HG03342 (cell line): ENCODE data around the gene SAA4.
"Not testable (repeated sequence)": the region's sequence is repeated elsewhere in the genome, so short reads cannot be mapped to it uniquely, and the experiment has no call there.

ENCODE experiments used
- ATAC-seq: cut with Tn5 transposase; IDR thresholded peaks from one replicate; pipeline ENCODE4 v1.9.1; 2021; ENCODE audit warnings: mild to moderate bottlenecking, moderate library complexity; ENCODE audit not compliant: unreplicated experiment

The SAA4 gene, protein sequence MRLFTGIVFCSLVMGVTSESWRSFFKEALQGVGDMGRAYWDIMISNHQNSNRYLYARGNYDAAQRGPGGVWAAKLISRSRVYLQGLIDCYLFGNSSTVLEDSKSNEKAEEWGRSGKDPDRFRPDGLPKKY

DNA sequence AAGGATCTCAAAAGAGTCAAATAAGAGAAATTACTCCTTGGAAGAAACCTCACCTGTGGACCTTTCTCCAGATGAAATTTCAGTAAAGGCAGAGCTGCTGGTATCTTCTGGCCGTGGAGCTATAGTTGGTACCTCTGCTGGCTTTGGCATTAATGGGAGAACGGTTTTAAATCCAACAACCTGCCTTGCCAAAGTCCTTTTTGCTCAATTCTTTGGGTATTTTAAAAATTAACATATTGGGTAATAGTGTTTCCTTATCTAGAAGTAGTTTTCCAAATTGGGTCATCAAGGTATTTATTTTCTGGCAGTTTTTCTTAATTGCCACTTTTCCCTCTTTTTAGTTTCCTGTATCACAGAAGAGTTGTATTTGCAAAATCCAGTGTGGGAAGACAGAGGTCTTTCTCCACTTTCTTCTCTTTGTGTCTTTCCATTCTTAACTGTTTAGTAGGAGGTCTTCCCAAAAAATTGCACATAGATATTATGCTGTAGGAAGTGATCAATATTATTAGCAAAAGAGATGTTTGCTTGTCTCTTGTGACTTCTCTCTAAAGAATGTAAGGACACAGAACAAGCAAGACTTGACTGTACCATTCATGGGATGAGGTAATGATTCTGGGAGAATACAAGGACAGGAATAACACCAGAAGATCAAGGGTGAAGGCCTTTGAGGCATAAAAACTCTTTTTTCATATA is at the start of gene SAA4:
Gene SAA4, minus strand, starts transcription at position 139 of the 693 bp plus-strand sequence. CDS start 876 bp downstream, outside the sequence.
- no peak for ATAC-seq

DNA sequence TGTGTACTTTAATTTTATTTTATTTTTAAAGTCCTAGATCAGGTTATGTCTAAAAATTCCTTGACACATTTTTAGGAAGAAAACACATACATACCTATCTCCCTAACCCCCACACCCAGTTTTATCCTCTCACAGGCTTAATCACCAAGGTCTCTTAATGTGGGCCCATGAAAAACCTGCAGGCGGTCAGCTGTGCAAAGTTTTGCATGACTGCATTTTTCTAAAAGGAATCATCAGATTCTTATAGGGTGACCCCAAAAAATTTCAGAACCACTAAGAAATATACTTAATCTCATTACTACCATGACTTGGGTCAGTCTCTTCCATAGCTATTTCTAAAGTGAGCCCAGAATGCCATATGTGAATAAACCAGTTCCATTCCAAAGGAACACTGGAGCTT is 49.2 kb upstream of the SAA4 start:
- ATAC-seq, result no peak

DNA sequence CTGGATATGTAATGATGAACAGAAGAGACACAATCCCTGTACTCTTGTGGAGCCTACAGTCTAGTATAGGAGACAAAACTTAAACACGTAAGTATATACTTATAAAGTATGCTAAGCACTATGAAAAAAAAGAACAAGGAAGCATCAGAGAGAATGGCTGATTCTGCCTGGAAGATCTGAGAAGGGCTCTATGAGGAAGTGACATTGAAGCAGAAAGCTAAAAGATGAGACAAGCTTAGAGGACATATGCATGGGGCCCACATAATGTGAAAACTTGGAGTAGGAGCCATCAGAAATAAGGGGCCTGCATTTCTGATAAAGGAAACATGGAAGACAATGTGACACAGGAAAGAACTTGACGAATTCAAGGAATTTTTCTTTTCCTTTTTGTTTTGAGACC is 46.0 kb upstream of the SAA4 start:
- ATAC-seq, result no peak

DNA sequence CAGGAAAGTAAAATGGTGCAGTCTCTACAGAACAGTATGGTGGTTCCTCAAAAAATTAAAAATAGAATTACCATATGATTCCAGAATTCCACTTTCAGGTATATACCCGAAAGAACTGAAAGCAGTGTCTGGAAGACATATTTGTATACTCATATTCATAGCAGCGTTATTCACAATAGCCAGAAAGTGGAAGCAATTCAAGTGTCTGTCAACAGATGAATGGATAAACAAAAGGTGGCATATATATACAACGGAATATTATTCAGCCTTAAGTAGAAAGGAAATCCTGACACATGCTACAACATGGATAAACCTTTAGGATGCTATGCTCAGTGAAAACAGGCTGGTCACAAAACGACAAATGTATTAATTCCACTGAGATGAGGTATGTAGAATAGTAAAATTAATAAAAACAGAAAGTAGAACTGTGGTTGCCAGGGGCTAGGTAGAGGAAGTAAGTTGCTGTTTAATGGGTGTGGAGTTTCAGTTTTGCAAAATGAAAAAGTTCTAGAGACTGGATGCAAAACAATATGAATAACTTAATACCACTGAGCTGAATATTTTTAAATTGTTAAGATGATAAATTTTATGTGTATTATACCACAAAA is 43.9 kb upstream of the SAA4 start:
- ATAC-seq, result peak; percentile 84

DNA sequence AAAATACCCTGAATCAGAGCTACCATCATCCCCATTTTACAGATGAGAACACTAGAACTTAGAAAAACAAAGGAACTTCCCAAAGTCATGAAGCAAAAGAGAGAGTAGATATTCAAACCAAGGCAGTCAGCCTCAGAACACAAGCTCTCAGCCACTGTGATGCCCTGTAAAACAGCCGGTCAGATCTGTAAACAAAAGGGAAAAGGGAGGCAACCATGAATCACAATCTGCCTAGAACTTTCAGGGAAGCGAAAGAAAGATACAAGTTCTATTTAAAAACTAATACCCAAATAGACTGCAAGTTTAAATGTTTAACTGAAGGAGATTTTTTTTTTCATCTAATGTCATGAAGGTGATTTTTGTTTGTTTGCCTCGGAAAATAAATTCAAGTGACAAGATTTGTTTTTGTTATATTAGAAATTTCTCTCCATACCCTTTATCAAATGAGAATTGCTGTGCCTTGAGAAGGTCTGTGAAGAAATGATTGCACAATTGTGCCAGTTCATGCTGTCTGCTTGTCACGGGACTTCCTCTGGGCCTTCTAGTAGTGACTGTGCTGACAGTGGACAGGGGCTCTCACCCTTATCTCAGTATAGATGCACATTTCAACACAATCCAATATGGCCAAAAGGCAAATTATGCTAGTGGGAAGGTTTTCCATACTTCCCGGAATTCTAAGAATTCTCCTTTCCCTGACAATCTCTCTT is 41.1 kb upstream of the SAA4 start:
- no peak for ATAC-seq

DNA sequence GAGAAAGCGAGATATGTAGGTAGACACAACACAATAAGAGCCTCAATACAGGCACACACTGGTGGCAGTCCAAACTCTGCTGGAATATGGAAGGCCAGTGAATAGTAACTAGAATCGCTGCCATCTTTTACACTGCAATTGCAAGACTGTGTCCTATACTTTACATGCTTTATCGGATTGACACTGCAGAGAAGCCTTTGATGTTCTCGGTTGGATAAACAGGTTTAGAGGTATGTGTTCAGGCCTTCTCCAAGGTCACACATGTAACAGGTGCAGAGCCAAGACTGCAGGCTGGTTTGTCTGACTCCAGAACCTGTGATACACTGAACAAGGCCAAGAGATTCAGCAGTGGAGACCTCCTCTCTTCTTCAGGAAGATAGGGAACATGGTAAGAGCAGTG is 34.6 kb upstream of the SAA4 start:
- ATAC-seq, result no peak

DNA sequence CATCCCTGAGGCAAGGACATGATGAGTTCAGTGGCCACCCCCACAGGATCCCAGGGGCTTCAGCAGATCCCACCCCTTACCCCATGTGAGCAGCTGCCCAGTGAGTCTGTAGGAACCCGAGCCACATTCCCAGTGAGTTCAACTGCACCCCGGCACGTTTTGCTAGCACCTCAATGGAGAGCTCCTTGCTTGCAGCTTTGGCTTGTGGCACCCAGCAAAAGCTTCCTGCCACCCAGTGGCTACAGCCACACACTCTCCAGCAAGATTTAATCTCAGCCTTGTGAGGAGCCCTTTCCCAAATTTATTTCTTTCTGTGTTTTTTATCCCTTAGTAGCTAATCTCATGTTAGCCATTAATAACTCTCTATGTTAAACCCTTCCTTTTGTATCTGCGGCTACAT is 33.5 kb upstream of the SAA4 start:
- ATAC-seq, result no peak

DNA sequence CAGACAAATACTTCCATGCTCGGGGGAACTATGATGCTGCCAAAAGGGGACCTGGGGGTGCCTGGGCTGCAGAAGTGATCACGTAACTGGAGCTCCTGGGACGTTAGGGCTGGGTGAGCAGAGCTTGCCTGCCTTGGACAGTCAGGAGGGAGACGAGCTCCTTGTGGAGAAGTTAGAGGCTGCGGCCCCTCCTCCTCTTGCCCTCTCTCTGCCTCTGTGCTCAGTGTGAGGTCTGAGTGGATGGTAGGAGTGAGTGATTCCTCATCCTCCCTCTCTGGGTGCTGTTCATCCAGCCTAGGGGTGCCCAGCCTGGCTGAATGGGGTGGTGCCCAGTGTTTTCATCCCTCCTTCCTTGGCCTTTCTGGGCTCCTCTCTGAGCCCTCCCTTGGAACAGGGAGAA is 32.6 kb upstream of the SAA4 start:
- ATAC-seq, result not testable (repeated sequence)

DNA sequence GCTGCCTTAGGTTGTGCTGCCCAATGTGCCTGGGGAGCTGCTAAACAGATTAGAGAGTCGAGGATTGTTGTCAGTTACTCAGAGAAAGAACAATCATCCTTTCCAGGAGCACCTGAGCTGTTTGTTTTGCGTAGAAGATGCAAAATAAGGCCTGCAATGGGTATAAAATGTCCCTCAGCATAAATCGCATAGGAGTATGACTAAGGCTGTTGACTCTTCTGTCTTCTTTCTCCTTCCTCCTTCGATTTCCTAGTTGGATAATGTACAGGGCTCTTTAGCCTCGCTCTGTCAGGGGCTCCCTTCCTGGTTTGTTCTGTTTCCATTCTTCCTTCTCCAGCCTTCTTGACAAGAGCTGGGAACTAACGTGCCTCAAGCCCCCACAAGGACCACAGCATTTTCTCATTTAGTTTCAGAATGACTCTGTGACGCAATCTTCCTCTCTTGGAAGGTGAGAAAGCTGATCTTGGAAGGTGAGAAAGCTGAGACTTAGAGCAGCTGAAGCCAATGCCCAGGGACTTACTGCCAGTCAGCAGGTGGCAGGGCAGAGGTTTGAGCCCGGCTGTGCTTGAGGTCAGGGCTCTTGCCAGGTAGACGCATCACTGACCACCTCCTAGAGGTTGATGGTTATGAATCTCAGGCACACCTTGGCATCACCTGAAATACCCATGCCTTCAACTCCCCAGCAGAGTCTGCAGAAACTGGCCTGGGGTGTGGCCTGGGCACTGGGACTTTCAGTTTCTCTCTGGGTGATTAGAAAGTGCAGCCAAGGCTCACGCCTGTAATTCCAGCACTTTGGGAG is 30.9 kb upstream of the SAA4 start:
- peak; percentile 64 for ATAC-seq

DNA sequence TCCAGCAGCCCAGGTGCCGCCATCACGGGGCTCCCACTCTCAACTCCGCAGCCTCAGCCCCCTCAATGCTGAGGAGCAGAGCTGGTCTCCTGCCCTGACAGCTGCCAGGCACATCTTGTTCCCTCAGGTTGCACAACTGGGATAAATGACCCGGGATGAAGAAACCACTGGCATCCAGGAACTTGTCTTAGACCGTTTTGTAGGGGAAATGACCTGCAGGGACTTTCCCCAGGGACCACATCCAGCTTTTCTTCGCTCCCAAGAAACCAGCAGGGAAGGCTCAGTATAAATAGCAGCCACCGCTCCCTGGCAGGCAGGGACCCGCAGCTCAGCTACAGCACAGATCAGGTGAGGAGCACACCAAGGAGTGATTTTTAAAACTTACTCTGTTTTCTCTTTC is 29.3 kb upstream of the SAA4 start, which contains the start of gene SAA1:
Gene SAA1, plus strand, starts transcription at position 316 of the 400 bp plus-strand sequence. CDS start 624 bp downstream, outside the sequence.
- ATAC-seq, result no peak

DNA sequence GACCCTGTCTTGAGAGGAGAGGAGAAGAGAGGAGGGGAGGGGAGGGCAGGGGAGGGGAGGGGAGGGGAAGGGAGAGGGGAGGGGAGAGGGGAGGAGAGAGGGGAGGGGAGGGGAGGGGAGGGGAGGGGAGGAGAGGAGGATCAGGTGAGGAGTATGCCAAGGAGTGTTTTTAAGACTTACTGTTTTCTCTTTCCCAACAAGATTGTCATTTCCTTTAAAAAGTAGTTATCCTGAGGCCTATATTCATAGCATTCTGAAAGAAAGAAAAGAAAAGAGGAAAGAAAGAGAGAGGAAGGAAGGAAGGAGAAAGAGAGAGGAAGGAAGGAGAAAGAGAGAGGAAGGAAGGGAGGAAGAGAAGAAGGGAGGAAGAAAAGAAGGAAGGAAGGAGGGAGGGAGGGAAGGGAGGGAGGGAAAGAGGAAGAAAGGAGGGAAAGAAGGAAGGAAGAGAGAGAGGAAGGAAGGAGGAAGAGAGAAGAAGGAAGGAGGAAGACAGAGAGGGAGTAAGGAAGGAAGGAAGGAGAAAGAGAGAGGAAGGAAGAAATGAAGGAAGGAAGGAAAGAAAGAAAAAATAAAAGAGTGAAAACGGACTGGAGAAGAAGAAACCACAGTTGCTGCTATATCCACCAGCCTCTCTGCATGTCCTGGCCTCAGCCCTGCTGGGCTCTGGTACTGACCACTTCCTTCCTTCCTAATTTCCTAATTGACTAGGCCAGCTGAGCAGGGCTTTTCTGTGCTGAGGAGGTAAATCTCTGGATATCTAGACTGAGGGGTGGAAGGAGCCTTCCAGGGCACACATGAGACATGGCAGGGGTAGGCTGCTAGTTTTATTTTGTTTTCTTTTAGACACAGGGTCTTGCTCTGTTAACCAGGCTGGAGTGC is 28.3 kb upstream of the SAA4 start:
- ATAC-seq, result no peak

DNA sequence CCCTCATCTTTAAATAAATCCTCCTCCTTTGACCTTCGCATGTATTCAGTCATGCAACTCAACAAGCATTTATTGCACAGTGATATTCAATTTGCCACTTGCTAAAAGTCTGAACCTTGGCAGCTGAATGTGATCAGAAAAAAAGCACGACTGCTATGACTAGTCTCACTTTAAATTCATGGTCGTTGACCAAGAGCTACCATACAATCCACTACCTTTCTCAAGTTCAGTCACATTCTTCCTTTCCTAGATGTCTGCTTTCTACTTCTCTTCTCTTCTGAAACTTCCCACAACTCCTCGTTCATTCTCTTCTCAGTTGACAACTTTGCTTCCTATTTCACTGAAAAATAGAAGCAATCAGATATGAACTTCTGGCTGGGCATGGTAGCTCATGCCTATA is 27.4 kb upstream of the SAA4 start:
- ATAC-seq, result no peak

DNA sequence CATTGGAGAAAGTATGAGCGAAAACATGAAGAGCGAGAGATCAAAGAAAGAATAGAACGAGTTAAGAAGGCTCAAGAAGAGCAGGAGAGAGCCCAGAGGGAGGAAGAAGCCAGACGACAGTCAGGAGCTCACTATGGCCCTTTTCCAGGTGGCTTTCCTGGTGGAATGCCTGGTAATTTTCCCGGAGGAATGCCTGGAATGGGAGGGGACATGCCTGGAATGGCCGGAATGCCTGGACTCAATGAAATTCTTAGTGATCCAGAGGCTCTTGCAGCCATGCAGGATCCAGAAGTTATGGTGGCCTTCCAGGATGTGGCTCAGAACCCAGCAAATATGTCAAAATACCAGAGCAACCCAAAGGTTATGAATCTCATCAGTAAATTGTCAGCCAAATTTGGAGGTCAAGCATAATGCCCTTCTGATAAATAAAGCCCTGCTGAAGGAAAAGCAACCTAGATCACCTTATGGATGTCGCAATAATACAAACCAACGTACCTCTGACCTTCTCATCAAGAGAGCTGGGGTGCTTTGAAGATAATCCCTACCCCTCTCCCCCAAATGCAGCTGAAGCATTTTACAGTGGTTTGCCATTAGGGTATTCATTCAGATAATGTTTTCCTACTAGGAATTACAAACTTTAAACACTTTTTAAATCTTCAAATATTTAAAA is 26.2 kb upstream of the SAA4 start:
- ATAC-seq, result not testable (repeated sequence)

DNA sequence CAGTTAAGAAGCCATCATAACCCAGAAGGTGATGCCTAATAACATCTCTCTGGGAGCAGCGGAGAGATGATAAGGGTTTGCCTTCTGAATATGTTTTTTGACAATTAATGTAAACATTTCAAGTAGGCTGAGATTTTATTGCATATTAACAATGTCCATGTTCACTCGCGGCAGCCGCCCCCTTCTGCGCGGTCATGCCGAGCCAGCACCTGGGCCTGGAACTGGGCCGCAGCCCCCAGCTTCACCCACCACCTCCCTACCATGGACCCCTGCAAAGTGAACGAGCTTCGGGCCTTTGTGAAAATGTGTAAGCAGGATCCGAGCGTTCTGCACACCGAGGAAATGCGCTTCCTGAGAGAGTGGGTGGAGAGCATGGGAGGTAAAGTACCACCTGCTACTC is 25.1 kb upstream of the SAA4 start:
- no peak for ATAC-seq

DNA sequence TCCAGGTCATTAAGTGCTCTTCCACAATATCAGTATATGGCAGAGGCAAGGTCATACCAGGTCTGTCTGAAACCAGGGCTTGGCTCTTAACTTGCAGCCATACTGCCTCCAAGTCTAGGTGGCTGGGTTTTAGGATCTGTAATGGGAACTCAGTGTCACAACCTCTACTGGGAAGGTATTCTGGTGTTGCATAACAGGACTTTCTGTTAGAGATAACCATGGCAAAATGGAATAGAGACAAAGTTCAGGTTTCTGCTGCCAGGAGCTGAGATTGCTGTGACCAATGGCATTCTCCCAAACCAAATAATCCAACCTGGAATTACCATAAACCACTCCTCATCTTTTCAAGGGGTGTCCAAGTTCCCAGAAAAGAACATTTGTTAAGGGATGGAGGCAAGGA is 22.7 kb upstream of the SAA4 start:
- ATAC-seq, result no peak

DNA sequence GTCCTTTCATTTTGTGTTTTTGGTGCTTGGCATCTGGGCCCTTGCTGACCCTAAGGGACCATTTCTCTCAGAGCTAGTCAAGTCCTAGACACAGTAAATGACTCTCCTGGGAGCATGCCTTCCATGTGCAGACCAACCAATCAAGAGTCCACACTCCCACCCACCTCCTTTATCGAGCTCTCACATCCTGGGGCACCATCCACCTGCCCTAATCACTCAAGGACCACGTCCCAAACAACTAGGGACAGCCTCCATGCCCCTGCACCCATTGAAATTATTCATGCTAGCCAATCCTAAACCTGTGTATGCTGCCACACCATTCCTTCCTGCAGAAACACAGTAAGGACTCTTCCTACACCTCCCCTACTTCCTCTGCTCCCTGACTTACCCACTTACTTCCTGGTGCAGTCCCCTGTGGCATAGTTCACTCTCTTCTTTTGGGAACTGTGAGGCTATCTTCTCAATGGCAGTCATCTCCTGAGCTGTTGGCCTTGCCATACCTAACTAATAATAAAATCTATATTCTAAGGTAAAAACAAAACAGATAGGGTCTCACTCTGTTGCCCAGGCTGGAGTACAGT is 18.3 kb upstream of the SAA4 start:
- no peak for ATAC-seq

DNA sequence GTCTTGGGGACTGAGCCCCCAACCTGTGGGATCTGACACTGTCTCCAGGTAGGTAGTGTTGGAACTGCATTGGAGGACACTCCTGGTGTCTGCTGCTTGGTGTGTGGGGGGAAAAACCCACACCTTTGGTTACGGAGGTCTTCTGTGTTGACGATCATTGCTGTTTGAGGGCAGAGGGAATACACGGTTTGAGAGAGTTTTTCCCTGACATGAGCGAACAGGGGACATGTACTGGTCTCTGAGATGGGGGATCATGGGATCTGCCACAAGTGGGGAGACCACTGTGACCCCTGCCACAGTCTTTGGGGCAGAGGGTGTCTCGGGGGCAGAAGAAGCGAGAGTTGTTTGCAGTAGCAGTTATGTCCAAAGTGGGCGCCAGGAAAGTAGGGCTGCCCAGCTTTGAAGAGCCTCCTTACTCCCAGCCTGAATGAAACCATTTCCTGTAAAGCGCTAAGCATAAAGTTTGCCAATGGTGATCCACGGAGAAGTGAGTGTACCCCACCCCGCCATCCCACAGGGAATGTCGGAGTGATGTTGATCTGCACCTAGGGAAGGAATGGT is 17.3 kb upstream of the SAA4 start:
- ATAC-seq, result no peak

DNA sequence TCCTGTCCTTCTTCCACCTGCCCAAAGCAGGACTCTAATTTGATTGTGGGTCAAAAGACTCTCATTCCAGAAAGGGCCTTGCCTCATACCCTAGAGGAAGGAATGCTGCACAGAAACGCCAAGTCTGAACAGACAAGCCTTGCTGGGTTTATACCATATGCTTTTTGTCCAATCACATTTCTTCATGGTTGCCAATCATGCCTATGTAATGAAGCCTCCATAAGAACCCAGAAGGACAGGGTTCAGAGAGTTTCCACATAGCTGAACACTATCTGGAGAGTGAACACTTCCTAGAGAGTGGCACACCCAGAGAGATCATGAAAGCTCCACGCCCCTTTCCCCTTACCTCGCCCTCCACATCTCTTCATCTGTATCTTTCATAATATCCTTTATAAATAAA is 16.6 kb upstream of the SAA4 start:
- no peak for ATAC-seq

DNA sequence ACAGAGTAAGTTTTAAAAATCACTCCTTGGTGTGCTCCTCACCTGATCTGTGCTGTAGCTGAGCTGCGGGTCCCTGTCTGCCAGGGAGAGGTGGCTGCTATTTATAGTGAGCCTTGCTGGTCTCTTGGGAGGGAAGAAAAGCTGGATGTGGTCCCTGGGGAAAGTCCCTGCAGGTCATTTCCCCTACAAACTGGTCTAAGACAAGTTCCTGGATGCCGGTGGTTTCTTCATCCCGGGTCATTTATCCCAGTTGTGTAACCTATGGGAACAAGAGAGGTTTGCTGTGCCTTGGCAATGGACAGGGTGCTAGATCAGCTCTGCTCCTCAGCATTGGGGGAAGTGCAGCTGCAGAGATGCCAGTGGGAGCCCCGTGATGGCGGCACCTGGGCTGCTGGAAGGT is 12.0 kb upstream of the SAA4 start, which contains the start of gene SAA2:
Gene SAA2, minus strand, starts transcription at position 108 of the 400 bp plus-strand sequence. CDS start 657 bp downstream, outside the sequence.
- no peak for ATAC-seq
